ENCODE measurements around the gene FTSJ1.
"Not testable (repeated sequence)": the region's sequence is repeated elsewhere in the genome, so short reads cannot be mapped to it uniquely, and the experiment has no call there.

GRCh38 chrX:48519481-48519880 lies 43.5 kb downstream of the FTSJ1 start:
- not testable (repeated sequence) for TF ChIP-seq CTCF (IDR thresholded peaks at IDR 0.05; ENCODE audit: insufficient read depth, low read length, poor library complexity, severe bottlenecking); EZH2phosphoT487 (conservative IDR thresholded peaks at IDR 0.05; ENCODE audit: low read length)

Data from SU-DHL-6 (cell line).